Measurements from ENCODE around the gene ARID4B.

GRCh38 chr1:235296729-235297128 is 31.2 kb downstream of the ARID4B start:
- TF ChIP-seq CTCF (conservative IDR thresholded peaks at IDR 0.05; ENCODE audit: low read length): no peak
- TF ChIP-seq EZH2phosphoT487 (IDR thresholded peaks at IDR 0.05; ENCODE audit: borderline replicate concordance, low read depth, low read length): no peak
